A549 (cell line): ENCODE results near the gene GJA4. TPM values are rescaled to one million over a fixed set of nuclear protein-coding genes. Genes with fewer than 3 reads are reported as not detected.
A peak's percentile ranks its signal among the peaks of the same experiment; 100 is the strongest.
"Not testable (repeated sequence)": the region's sequence is repeated elsewhere in the genome, so short reads cannot be mapped to it uniquely, and the experiment has no call there.

ENCODE experiments used
- ATAC-seq, 2 experiments: fragments of 200-7000 bp in 1 of 2; fragments of >200 bp in 1 of 2; cut with Nextera tagmentation in 1 of 2; cut with Tn5 transposase in 1 of 2; 3 replicates each; pipeline versions ENCODE4 v1.8.0 to v1.9.1; 2018 to 2020; ENCODE audit warnings: mild to moderate bottlenecking in 1 of 2, moderate library complexity in 1 of 2
- CTCF ChIA-PET: fragments of 300-600 bp; sonication (Branson Sonifier 250); formaldehyde crosslinking; extraction: SDS; loops from one replicate; lab custom pipeline; 2021; ENCODE audit warnings: antibody characterized with exemption, inconsistent platforms; lab: Yijun Ruan, JAX
- POLR2A ChIA-PET: fragments of 350-600 bp; formaldehyde crosslinking; extraction: SDS; loops from one replicate; lab custom pipeline; 2021; ENCODE audit warnings: antibody characterized with exemption, inconsistent platforms; lab: Yijun Ruan, JAX
- DNase-seq, 2 experiments: peaks; one replicate each; pipeline versions ENCODE4 v3.0.0 to v3.0.0-alpha.2; 2011 to 2016; ENCODE audit warnings: low read depth in 1 of 2, low spot score in 1 of 2
- FAIRE-seq: peaks from 2 replicates; lab custom pipeline; 2011; peaks lifted over from hg19 to GRCh38; lab: Jason Lieb, UNC
- H3K27ac ChIP-seq, 2 experiments: fragments of >200 bp; sonication (Bioruptor Twin); formaldehyde crosslinking; 3 replicates each; pipeline ENCODE4 v1.5.1; 2016 to 2017
- H3K4me1 ChIP-seq: fragments of >200 bp; sonication (Bioruptor Twin); formaldehyde crosslinking; 3 replicates; pipeline ENCODE4 v1.6.1; 2016
- H3K4me2 ChIP-seq: fragments of >200 bp; sonication (Bioruptor Twin); formaldehyde crosslinking; 3 replicates; pipeline ENCODE4 v1.6.1; 2016
- H3K4me3 ChIP-seq: fragments of >200 bp; sonication (Bioruptor Twin); formaldehyde crosslinking; 3 replicates; pipeline ENCODE4 v1.5.1; 2016
- H3K9me3 ChIP-seq: fragments of >200 bp; sonication (Bioruptor Twin); formaldehyde crosslinking; 3 replicates; pipeline ENCODE4 v1.6.1; 2016
- BHLHE40 ChIP-seq: IDR thresholded peaks from 2 replicates; pipeline ENCODE4 v1.6.1; 2012; ENCODE audit warnings: low read depth, low read length, inconsistent platforms
- CBX2 ChIP-seq: fragments of 200-600 bp; sonication (generic); IDR thresholded peaks from 2 replicates; pipeline ENCODE4 v1.6.1; 2016; ENCODE audit warnings: low read depth, mild to moderate bottlenecking, borderline replicate concordance
- CEBPB ChIP-seq, 2 experiments: fragments of >200 bp in 1 of 2; sonication (Bioruptor Twin) in 1 of 2; formaldehyde crosslinking in 1 of 2; IDR thresholded peaks; 2 replicates each; pipeline ENCODE4 v1.6.1; 2012 to 2016
- CTCF ChIP-seq: fragments of >200 bp; sonication (Bioruptor Twin); formaldehyde crosslinking; IDR thresholded peaks from 3 replicates; pipeline ENCODE4 v1.5.1; 2016
- EHF ChIP-seq: fragments of 250-450 bp; sonication (Bioruptor Pico); IDR thresholded peaks from 2 replicates; pipeline ENCODE4 v1.5.0; 2020; ENCODE audit warnings: mild to moderate bottlenecking
- FOSL2 ChIP-seq, 2 experiments: fragments of 450-650 bp in 1 of 2; fragments of >200 bp in 1 of 2; sonication (Bioruptor Twin) in 1 of 2; formaldehyde crosslinking; IDR thresholded peaks; 2 replicates each; pipeline versions ENCODE4 v1.5.0 to v1.6.1; 2016 to 2020; ENCODE audit warnings: mild to moderate bottlenecking in 1 of 2, moderate library complexity in 1 of 2
- HES2 ChIP-seq: fragments of >200 bp; sonication (Bioruptor Twin); formaldehyde crosslinking; IDR thresholded peaks from 2 replicates; pipeline ENCODE4 v1.6.1; 2016
- HOXB5 ChIP-seq: fragments of 250-450 bp; sonication (Bioruptor Pico); IDR thresholded peaks from 2 replicates; pipeline ENCODE4 v1.5.0; 2020; ENCODE audit warnings: mild to moderate bottlenecking, moderate library complexity
- JUNB ChIP-seq: fragments of >200 bp; sonication (Bioruptor Twin); formaldehyde crosslinking; IDR thresholded peaks from 2 replicates; pipeline ENCODE4 v1.6.1; 2016
- KDM1A ChIP-seq: fragments of 200-600 bp; sonication (generic); IDR thresholded peaks from 2 replicates; pipeline ENCODE4 v1.6.1; 2016; ENCODE audit warnings: low read depth, mild to moderate bottlenecking
- MAX ChIP-seq: IDR thresholded peaks from 2 replicates; pipeline ENCODE4 v1.6.1; 2012
- PHF8 ChIP-seq: fragments of 200-600 bp; sonication (generic); IDR thresholded peaks from 2 replicates; pipeline ENCODE4 v1.6.1; 2016; ENCODE audit warnings: low read depth, mild to moderate bottlenecking, antibody characterized with exemption, moderate library complexity, borderline replicate concordance
- REST ChIP-seq: fragments of 200-600 bp; sonication (generic); IDR thresholded peaks from 2 replicates; pipeline ENCODE4 v1.6.1; 2016; ENCODE audit warnings: antibody characterized with exemption, mild to moderate bottlenecking, moderate library complexity
- RNF2 ChIP-seq: fragments of 200-600 bp; sonication (generic); IDR thresholded peaks from 2 replicates; pipeline ENCODE4 v1.6.1; 2016; ENCODE audit warnings: low read depth, mild to moderate bottlenecking, antibody characterized with exemption, moderate library complexity, borderline replicate concordance
- ZC3H11A ChIP-seq: fragments of 450-650 bp; IDR thresholded peaks from 2 replicates; pipeline ENCODE4 v1.6.1; 2014; ENCODE audit warnings: antibody characterized with exemption, mild to moderate bottlenecking
- WGBS: methylation state at CpG from one replicate; pipeline ENCODE4 v1.1.6; 2017; ENCODE audit errors: missing lambda C conversion rate; 5-methylcytosine and 5-hydroxymethylcytosine counted together
- polyA plus RNA-seq, 4 experiments: library from polyadenylated mRNA; depleted of rRNA in 3 of 4; stranded (reverse); fragments of >200 nt; fragmentation: RNase III in 1 of 4; extraction: RNeasy Plus Mini Kit Qiagen cat#74134 plus additional on column Dnase treatment in 1 of 4; gene quantifications; 2 replicates in 3 of 4; 3 replicates in 1 of 4; pipeline ENCODE4 v1.2.3, GENCODE V29; 2011 to 2017

The GJA4 gene
- polyA plus RNA-seq, 2 of the 4 experiments (the other 2 are of a cell fraction) = not detected

- no peak for FAIRE-seq
- POLR2A ChIA-PET = no interaction called here
- H3K9me3 ChIP-seq = no peaks in the 10 kb centered on the region
- no peak for TF ChIP-seq RNF2
- no peak for TF ChIP-seq CBX2
- no peak for TF ChIP-seq PHF8
- no peak for TF ChIP-seq BHLHE40
- TF ChIP-seq, all 56 proteins: peak for 0
- CTCF ChIA-PET = interaction anchor here (1.0 to 1.1 kb wide), 2 partner anchors 15 to 35 kb away, joined by 3 read pairs; no protein-coding TSS in a partner anchor
- H3K4me1 ChIP-seq = no peaks in the 10 kb centered on the region
- no peak overlapping the region for H3K27ac ChIP-seq
- ATAC-seq (no peak), DNase-seq (no peak)
- no peak overlapping the region for H3K4me2 ChIP-seq
- H3K4me3 ChIP-seq = no peak overlapping the region
Observed at GRCh38 chr1:34816332-34816731, 23.5 kb downstream of the GJA4 start.

- H3K4me2 ChIP-seq = no peak overlapping the region
- CTCF ChIA-PET = interaction anchor here (1.0 to 1.1 kb wide), 2 partner anchors 16 to 35 kb away, joined by 3 read pairs; no protein-coding TSS in a partner anchor
- no peak for DNase-seq
- WGBS = 47% methylated on average over 3 of the region's 3 CpGs
- no peaks in the 10 kb centered on the region for H3K9me3 ChIP-seq
- no peak overlapping the region for H3K4me3 ChIP-seq
- POLR2A ChIA-PET = no interaction called here
- H3K27ac ChIP-seq = no peak overlapping the region
- H3K4me1 ChIP-seq = no peaks in the 10 kb centered on the region
- no peak for TF ChIP-seq CEBPB (IDR thresholded peaks at IDR 0.05)
- no peak for FAIRE-seq
- no peak for ATAC-seq
Observed at GRCh38 chr1:34816778-34817177, 24.0 kb downstream of the GJA4 start.

- not testable (repeated sequence) for H3K27ac ChIP-seq, H3K9me3 ChIP-seq, H3K4me3 ChIP-seq, H3K4me2 ChIP-seq, H3K4me1 ChIP-seq, DNase-seq
- peak; percentile 72 for TF ChIP-seq ZC3H11A
- TF ChIP-seq, all 56 proteins: peak for 1; not testable (repeated sequence) for 55
- POLR2A ChIA-PET, CTCF ChIA-PET, FAIRE-seq, ATAC-seq: not testable (repeated sequence)
- WGBS = 57% methylated on average over 2 of the region's 2 CpGs
Observed at GRCh38 chr1:34818862-34819261, 26.1 kb downstream of the GJA4 start.

GRCh38 chr1:34822202-34822601 lies 29.4 kb downstream of the GJA4 start:
- ATAC-seq = no peak
- 96% methylated on average over 3 of the region's 3 CpGs for WGBS
- Histone ChIP-seq H3K4me3 (no peak overlapping the region), H3K27ac (no peak overlapping the region), H3K4me2 (no peak overlapping the region), H3K9me3 (no peaks in the 10 kb centered on the region), H3K4me1 (no peaks in the 10 kb centered on the region)
- ChIA-PET POLR2A (no interaction called here), CTCF (no interaction called here)
- FAIRE-seq = no peak
- DNase-seq = no peak
- TF ChIP-seq KDM1A = no peak
- TF ChIP-seq EHF (CRISPR knock-in tag) = no peak
- TF ChIP-seq CTCF = no peak
- no peak for TF ChIP-seq REST
- no peak for TF ChIP-seq JUNB
- no peak for TF ChIP-seq FOSL2 (IDR thresholded peaks at IDR 0.05)
- no peak for TF ChIP-seq FOSL2 (CRISPR knock-in tag; IDR thresholded peaks at IDR 0.05)
- no peak for TF ChIP-seq RNF2
- TF ChIP-seq ZC3H11A = no peak
- no peak for TF ChIP-seq HOXB5 (CRISPR knock-in tag)
- no peak for TF ChIP-seq MAX
- TF ChIP-seq HES2 = no peak
